ENCODE results near the gene CNTNAP2. TPM values are rescaled to one million over a fixed set of nuclear protein-coding genes. Genes with fewer than 3 reads are reported as not detected.

Gene CNTNAP2
- total and polyA plus RNA-seq, 8 donors = 0.19 to 18.2 (median 0.56) TPM

- DNase-seq = no peak
- 29 to 44% (median 38%) methylated on average over 4 of the region's 4 CpGs for WGBS, 5 donors
- H3K27ac ChIP-seq = no peak overlapping the region
- no peaks in the 10 kb centered on the region for H3K36me3 ChIP-seq
- no peaks in the 10 kb centered on the region for H3K9me3 ChIP-seq
- TF ChIP-seq EP300 (IDR thresholded peaks at IDR 0.05) = no peak
- no peak for TF ChIP-seq POLR2A (IDR thresholded peaks at IDR 0.05)
- TF ChIP-seq, protein P1, sequence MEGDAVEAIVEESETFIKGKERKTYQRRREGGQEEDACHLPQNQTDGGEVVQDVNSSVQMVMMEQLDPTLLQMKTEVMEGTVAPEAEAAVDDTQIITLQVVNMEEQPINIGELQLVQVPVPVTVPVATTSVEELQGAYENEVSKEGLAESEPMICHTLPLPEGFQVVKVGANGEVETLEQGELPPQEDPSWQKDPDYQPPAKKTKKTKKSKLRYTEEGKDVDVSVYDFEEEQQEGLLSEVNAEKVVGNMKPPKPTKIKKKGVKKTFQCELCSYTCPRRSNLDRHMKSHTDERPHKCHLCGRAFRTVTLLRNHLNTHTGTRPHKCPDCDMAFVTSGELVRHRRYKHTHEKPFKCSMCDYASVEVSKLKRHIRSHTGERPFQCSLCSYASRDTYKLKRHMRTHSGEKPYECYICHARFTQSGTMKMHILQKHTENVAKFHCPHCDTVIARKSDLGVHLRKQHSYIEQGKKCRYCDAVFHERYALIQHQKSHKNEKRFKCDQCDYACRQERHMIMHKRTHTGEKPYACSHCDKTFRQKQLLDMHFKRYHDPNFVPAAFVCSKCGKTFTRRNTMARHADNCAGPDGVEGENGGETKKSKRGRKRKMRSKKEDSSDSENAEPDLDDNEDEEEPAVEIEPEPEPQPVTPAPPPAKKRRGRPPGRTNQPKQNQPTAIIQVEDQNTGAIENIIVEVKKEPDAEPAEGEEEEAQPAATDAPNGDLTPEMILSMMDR (IDR thresholded peaks at IDR 0.05) = no peak
- TF ChIP-seq POLR2AphosphoS5 (IDR thresholded peaks at IDR 0.05) = no peak
- no peaks in the 10 kb centered on the region for H3K27me3 ChIP-seq
- H3K4me1 ChIP-seq = no peaks in the 10 kb centered on the region
- intact Hi-C loops (cut with DNase I; ENCODE audit: low total_unique reads) = no loop called here
- H3K4me3 ChIP-seq = no peak overlapping the region
These were observed 520.0 kb downstream of the CNTNAP2 start for GRCh38 chr7:146636581-146636980.

GRCh38 chr7:146639291-146639690 lies 522.7 kb downstream of the CNTNAP2 start:
- TF ChIP-seq EP300 (IDR thresholded peaks at IDR 0.05) (no peak), POLR2A (IDR thresholded peaks at IDR 0.05) (no peak), POLR2AphosphoS5 (IDR thresholded peaks at IDR 0.05) (no peak)
- TF ChIP-seq, protein P1 (IDR thresholded peaks at IDR 0.05) = no peak
- 92 to 96% (median 94%) methylated on average over 3 of the region's 3 CpGs for WGBS, 5 donors
- no peak overlapping the region for H3K4me3 ChIP-seq
- H3K9me3 ChIP-seq = no peaks in the 10 kb centered on the region
- no peak overlapping the region for H3K27ac ChIP-seq
- no peaks in the 10 kb centered on the region for H3K36me3 ChIP-seq
- intact Hi-C loops (cut with DNase I; ENCODE audit: low total_unique reads) = no loop called here
- no peaks in the 10 kb centered on the region for H3K4me1 ChIP-seq
- H3K27me3 ChIP-seq = no peaks in the 10 kb centered on the region
- DNase-seq = no peak

DNA sequence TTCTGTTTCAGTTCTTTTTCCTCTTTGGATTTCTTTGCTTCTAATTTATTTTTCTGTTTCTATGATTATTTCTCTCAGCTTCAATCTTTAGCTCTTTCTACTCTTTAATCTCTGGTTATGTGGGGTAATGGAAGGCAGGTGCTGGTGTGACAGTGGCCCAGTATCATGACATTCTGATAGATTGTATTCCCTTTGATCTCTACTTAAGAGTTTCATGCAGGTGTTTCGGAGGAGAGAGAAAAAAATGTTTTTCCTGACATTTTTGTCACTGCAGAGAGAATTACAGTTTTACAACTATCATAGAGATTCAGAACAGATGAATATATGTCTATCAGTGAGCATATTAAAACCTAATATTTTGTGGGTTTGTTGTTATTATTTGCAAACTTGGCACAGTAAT lies 524.9 kb downstream of the CNTNAP2 start:
- no peaks in the 10 kb centered on the region for H3K4me1 ChIP-seq
- H3K9me3 ChIP-seq = peaks cover 0 to 5% (median 0%) of the 10 kb centered on the region in 4 donors
- H3K27ac ChIP-seq = no peak overlapping the region
- WGBS, 5 donors = 46 to 80% (median 70%) methylated on average over 1 of the region's 1 CpG
- H3K36me3 ChIP-seq = no peaks in the 10 kb centered on the region
- H3K4me3 ChIP-seq = no peak overlapping the region
- TF ChIP-seq EP300 (IDR thresholded peaks at IDR 0.05) = no peak
- TF ChIP-seq, protein P1 (IDR thresholded peaks at IDR 0.05) = no peak
- TF ChIP-seq POLR2A (IDR thresholded peaks at IDR 0.05) = no peak
- no peak for TF ChIP-seq POLR2AphosphoS5 (IDR thresholded peaks at IDR 0.05)
- no peaks in the 10 kb centered on the region for H3K27me3 ChIP-seq
- intact Hi-C loops (cut with DNase I; ENCODE audit: low total_unique reads) = no loop called here
- no peak for DNase-seq

- DNase-seq = no peak
- Histone ChIP-seq H3K9me3 (peaks cover 0 to 5% (median 0%) of the 10 kb centered on the region in 4 donors), H3K27ac (no peak overlapping the region), H3K36me3 (no peaks in the 10 kb centered on the region), H3K4me1 (no peaks in the 10 kb centered on the region), H3K4me3 (no peak overlapping the region), H3K27me3 (no peaks in the 10 kb centered on the region)
- 64 to 88% (median 70%) methylated on average over 3 of the region's 3 CpGs for WGBS, 5 donors
- no peak for TF ChIP-seq POLR2AphosphoS5 (IDR thresholded peaks at IDR 0.05)
- intact Hi-C loops (cut with DNase I; ENCODE audit: low total_unique reads) = no loop called here
These were observed 528.9 kb downstream of the CNTNAP2 start for GRCh38 chr7:146645383-146645976.

DNA sequence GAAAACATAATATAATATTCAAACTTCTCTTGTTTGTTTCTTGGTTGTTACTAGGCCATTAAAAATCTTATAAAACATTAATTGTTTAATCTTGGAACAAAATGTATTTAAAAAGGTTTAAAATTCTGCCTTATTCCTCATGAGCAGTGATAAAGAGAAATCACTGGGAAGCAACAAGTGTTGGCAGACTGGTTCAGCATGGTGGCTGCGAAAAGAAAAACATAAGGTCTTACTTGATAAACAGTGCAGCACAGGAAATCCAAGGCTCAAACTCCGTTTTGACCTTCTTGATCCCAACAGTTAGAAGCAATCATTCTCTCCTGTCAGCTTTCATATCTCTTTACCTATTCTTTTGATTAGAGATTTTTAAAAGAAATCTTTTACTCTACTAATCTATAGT lies 530.8 kb downstream of the CNTNAP2 start:
- no peak for DNase-seq
- no peaks in the 10 kb centered on the region for H3K4me1 ChIP-seq
- H3K36me3 ChIP-seq = no peaks in the 10 kb centered on the region
- H3K4me3 ChIP-seq = no peak overlapping the region
- intact Hi-C loops (cut with DNase I; ENCODE audit: low total_unique reads) = no loop called here
- TF ChIP-seq, protein P1 (IDR thresholded peaks at IDR 0.05) = no peak
- TF ChIP-seq EP300 (IDR thresholded peaks at IDR 0.05) (no peak), POLR2AphosphoS5 (IDR thresholded peaks at IDR 0.05) (no peak), POLR2A (IDR thresholded peaks at IDR 0.05) (no peak)
- H3K27me3 ChIP-seq = no peaks in the 10 kb centered on the region
- peaks cover 0 to 5% (median 0%) of the 10 kb centered on the region in 4 donors for H3K9me3 ChIP-seq
- H3K27ac ChIP-seq = no peak overlapping the region
- WGBS, 5 donors = 17 to 30% (median 23%) methylated on average over 2 of the region's 2 CpGs

All from stomach (tissue), 9 donors.